GM19324 (cell line): ENCODE results near the gene BACH2.

Experiments
- ATAC-seq: cut with Tn5 transposase; IDR thresholded peaks from one replicate; pipeline ENCODE4 v1.9.1; 2021; ENCODE audit warnings: mild to moderate bottlenecking, moderate library complexity; ENCODE audit not compliant: unreplicated experiment, low FRiP score

The BACH2 gene

GRCh38 chr6:90303039-90303438 is 6.4 kb upstream of the BACH2 start:
- no peak for ATAC-seq

DNA sequence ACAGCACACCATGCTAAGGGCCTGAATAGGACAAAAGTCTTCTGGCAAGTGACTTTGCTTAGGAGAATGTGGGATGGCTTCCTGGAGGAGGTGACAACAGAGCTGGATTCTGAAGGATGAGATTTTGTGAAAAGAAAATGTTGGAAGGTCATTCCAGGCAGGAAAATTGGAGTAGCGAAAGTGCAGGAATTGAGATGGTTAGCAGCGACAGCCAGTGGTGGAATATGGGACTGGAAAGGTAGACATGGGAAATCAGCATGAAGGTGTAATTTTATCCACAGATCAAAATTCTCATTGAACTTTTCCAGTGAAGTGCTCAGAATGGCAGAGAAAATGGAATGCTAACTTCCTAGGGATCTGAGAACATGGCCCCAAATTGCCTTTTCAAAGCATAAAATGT is 5.7 kb upstream of the BACH2 start:
- ATAC-seq: no peak

GRCh38 chr6:90301816-90302215 is 5.2 kb upstream of the BACH2 start:
- no peak for ATAC-seq

DNA sequence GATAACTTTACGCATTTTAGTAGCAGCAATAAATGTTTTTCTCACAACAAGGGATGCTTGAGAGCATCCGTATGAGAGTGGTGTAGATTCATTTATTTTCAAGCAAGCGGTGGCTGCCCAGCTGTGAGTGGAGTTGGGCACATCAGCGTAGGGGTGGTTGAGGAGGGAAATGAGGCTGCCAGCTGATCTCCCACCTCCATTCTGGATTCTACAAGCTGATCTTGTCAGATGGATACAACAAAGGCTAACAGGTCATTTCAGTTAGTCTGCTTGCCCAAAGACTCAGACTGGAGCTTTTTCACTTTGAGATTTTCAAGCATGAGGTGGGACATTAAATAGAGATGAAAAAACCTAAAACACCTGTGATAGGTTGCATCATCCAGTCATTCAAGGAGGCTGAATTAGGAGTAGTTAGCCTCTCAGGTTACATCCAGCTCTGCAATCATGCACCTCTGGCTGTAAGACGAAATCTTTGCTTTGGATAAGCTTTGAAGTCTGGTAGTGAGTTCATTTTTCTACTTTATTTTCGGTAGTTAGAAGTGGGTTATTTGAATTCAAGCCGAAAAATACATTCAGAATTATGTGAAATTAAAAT is 1.9 kb upstream of the BACH2 start:
- no peak for ATAC-seq

- no peak for ATAC-seq
Measured at GRCh38 chr6:90297867-90298381, 1.3 kb upstream of the BACH2 start.

- ATAC-seq: no peak
Measured at GRCh38 chr6:90297115-90297866, 648 bp upstream of the BACH2 start.

DNA sequence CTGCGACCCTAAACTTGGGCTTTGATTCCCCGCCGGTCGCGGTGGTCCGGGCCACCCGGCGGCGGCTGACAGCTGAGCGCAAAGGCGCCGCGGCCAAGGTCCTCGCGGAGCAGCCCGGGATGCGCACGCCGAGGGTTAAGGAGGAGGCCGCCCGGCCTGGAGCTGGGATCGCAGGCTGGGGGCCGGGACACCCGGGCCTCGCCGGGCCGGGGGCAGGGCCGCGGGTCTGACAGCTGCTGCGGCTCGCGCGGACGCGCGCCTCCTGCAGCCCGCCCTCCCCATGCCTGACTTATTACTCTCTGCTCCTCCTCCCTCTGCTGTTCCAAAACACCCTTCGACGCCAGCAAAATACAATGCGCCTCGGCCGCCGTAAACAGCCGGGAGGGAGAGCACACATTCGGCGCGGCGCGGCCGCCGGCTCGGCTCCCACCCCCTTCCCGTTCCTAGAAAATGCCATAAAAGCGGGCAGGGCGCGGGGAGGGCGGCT is 746 bp downstream of the BACH2 start:
- peak; percentile 44 for ATAC-seq

GRCh38 chr6:90294989-90295853 is 1.4 kb downstream of the BACH2 start:
- peak; percentile 47 for ATAC-seq

DNA sequence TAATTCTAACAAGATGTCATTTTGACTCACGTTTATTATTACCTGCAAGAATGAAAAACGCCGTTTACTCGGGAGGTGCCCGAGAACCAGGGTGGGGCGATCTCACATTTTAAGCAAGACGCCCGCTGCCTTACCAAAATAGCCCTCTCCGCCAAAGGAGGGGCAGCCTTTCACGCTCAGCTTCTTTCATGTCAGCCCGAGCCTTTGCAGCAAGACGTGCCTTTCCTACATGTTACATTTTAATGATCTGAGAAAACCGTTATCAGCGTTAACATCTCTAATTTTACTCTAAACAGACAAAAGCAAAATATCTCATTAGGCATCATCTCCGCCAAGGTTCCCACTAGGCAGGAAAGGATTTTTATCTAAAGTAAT is 2.0 kb downstream of the BACH2 start:
- no peak for ATAC-seq

GRCh38 chr6:90294008-90294511 is 2.6 kb downstream of the BACH2 start:
- no peak for ATAC-seq

DNA sequence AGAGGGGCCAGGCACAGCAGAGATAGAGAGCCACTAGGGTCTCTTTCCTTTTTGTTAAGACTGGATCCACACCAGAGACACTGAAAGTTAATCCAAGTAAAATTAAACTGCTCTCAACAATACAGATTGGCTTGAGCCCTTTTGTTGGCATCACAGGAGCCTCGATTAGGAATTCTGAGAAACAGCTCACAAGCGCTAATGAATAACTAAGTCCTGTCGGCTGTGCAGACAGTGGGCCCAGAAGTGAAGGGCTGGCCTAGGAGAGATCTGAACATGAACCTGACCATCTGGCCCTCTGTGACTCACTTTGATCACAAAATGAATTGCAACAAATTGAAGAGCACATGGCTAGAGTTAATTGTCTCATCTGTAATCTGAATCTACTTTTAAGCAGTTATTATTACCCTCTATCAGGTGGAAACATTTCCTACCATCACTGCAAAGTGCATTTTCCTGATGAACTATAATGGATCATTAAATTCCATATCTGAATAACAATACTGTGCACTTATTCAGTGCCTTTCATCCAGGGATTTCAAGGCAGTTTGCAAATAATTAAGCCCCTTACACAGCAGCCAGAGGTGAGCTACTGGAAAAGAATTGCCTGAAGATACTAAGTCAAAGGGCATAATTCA is 3.2 kb downstream of the BACH2 start:
- no peak for ATAC-seq

DNA sequence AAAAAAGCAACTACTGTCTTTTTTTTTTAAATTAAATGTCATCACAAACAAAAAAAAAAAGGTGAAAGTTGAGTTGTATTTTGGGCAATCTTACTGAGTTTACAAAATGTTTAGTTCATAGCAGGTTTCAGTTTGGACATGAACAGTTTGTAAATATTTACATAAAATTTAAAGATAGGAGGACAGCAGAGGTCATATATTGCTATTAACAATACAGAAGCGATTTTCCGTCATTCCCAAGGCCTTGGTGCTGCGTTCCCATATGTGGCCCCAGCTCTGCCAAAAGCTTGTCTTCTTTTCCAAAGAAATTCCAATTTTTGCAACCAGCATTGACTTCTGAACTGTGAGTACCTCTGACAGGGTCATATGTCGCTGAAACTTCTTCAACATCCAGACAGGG is 5.1 kb downstream of the BACH2 start:
- no peak for ATAC-seq

DNA sequence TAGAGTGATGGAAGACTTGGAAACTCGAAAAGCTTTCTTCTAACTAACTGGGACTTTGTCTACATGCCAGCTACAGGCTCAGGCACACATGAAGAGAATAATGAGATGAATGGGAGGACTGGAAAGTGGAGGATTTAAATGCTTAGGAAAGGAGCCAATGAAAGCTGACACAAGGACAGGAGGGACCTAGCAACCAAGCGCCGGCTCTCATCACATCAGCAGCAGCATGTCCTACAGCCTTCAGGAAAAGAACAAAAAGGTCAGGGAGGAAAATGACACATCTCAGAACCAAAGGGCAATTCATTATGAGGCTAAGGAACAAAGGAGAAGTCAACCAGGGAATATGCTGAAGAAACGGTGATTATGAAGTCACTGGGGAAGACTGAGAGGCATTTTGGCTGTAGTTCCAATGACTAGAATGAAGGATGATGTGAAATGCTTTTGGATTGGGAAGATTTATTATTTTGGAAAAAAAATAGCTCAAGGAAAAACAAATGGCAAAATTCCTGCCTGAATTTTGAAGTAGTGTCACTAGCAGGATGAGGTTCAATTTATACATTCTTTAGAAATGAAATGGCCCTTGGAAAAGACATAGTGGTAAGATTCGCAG is 5.7 kb downstream of the BACH2 start:
- ATAC-seq: no peak

DNA sequence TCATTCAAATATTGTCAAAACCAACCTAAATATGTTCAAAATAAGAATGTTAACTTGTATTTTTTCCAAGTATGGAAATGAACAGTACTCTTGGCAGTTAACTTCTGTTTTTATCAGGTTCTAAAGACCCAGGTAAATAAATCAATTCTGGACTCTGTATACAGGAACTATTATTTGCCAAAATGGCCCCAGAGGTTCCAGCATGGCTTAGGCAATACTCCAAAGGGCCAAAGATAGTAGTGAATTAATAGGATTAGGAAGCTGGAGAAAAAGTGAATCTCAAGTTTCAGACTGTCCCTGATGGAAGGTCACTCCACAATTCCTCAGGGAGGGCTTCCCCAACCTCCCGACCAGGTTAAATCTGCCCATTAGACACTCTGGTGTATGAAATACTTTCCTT is 6.7 kb downstream of the BACH2 start:
- ATAC-seq: no peak

DNA sequence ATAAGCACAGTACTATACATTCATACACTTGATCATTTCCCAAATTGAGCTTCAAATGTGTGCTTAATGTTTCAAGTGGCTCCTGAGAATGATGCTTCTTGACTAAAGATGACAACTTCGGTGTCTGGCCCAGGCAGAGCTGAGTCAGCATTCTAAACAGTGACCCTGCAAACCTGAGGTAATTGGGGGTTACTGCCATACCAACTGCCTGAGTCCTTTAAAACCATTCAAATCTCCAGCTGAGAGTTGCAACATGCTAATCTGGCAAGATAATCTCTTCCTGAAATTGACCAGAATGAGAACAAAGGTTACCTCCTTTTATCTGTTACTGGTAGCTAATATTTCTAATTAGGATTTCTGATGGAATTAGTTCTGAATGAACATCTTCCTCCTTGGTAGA is 8.2 kb downstream of the BACH2 start:
- no peak for ATAC-seq

DNA sequence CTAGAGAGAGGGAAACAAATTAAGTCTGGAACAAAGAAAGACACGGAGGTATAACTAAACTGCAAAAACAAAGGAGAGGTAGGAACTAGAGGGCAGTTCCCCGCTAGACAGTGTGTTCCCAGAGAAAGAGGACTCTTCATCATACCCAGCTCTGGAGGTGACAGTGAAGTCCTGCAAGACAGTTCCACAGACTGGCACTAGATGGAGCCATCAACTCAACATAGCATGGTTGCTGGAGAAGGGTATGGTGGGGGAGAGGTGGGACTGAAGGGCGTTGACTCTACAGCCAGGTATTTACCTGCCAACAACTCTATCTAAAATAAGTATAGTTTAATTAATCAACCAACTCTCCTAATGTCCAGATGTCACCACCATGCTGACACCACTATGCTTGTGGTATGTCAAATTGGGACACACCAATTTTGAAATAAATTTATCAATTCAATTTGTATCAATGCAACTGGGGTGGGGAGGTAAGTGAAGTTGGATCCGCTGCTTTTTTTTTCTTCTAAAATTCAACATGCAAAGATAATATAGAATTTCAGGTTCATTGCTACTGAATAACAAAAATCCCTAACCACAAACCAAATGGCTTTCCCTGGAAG is 9.7 kb downstream of the BACH2 start:
- no peak for ATAC-seq

- ATAC-seq: peak; percentile 85
Measured at GRCh38 chr6:90285611-90286381, 10.8 kb downstream of the BACH2 start.

GRCh38 chr6:90285042-90285481 is 11.6 kb downstream of the BACH2 start:
- peak; percentile 39 for ATAC-seq
